Body of pancreas (tissue), 4 donors: ENCODE data around the gene JSRP1. TPM values are rescaled to one million over a fixed set of nuclear protein-coding genes. Genes with fewer than 3 reads are reported as not detected.
"Not testable (repeated sequence)": the region's sequence is repeated elsewhere in the genome, so short reads cannot be mapped to it uniquely, and the experiment has no call there.

Experiments used
- ATAC-seq: fragments of 150-250 bp; one replicate; pipeline ENCODE4 v1.9.1; 2016
- DNase-seq, 4 donors: peaks; one replicate each; pipeline ENCODE4 v3.0.0-alpha.2; 2019
- H3K27ac ChIP-seq, 4 donors: fragments of 200-600 bp; sonication (generic); 1 replicate in 3 of 4; 2 replicates in 1 of 4; pipeline versions ENCODE4 v1.5.1 to v1.6.1; 2016 to 2019; ENCODE audit warnings: mild to moderate bottlenecking in 1 of 4, mixed read lengths in 1 of 4, moderate library complexity in 1 of 4
- H3K27me3 ChIP-seq, 2 donors: fragments of 200-600 bp; sonication (generic); one replicate each; pipeline ENCODE4 v1.6.0; 2016; ENCODE audit warnings: mild to moderate bottlenecking in 1 of 2
- H3K36me3 ChIP-seq, 2 donors: fragments of 200-600 bp; sonication (generic); replicated peaks in 1 of 2; 2 replicates each; pipeline ENCODE4 v1.5.1; 2016; ENCODE audit warnings: low read depth in 2 of 2; ENCODE audit not compliant: insufficient read depth in 1 of 2
- H3K4me1 ChIP-seq: fragments of 200-600 bp; sonication (generic); one replicate; pipeline ENCODE4 v1.6.0; 2016
- H3K4me3 ChIP-seq, 2 donors: fragments of 200-600 bp; sonication (generic); 1 replicate in 1 of 2; 2 replicates in 1 of 2; pipeline ENCODE4 v1.5.1; 2016 to 2019
- H3K9me3 ChIP-seq, 3 donors: fragments of 200-600 bp; sonication (generic); 1 replicate in 2 of 3; 2 replicates in 1 of 3; pipeline ENCODE4 v1.5.1; 2016
- POLR2A ChIP-seq, 3 donors: fragments of 450-650 bp; IDR thresholded peaks; one replicate each; pipeline ENCODE4 v1.6.1; 2016; ENCODE audit warnings: antibody characterized with exemption in 3 of 3, mild to moderate bottlenecking in 2 of 3
- WGBS, 2 donors: methylation state at CpG; one replicate each; pipeline ENCODE4 v1.1.5; 2017; 5-methylcytosine and 5-hydroxymethylcytosine counted together
- intact Hi-C: fragments of 100-400 bp; cut with DNase I; formaldehyde crosslinking; loops from one replicate; pipeline ENCODE4 v1.15.1; 2023
- total RNA-seq, 2 donors: library from RNA; depleted of rRNA; stranded (reverse); fragments of >200 nt; gene quantifications; one replicate each; pipeline ENCODE4 v1.1.0, GENCODE V29; 2016
- TF ChIP-seq, protein P1 (sequence below), 7 experiments: fragments of 450-650 bp in 4 of 7; fragments of 200-600 bp in 3 of 7; sonication (generic) in 3 of 7; IDR thresholded peaks; one replicate each; pipeline ENCODE4 v1.5.1; 2016 to 2019; ENCODE audit warnings: antibody characterized with exemption in 7 of 7

The JSRP1 gene
- total RNA-seq, 2 donors from 2014 or later, result not detected

DNA sequence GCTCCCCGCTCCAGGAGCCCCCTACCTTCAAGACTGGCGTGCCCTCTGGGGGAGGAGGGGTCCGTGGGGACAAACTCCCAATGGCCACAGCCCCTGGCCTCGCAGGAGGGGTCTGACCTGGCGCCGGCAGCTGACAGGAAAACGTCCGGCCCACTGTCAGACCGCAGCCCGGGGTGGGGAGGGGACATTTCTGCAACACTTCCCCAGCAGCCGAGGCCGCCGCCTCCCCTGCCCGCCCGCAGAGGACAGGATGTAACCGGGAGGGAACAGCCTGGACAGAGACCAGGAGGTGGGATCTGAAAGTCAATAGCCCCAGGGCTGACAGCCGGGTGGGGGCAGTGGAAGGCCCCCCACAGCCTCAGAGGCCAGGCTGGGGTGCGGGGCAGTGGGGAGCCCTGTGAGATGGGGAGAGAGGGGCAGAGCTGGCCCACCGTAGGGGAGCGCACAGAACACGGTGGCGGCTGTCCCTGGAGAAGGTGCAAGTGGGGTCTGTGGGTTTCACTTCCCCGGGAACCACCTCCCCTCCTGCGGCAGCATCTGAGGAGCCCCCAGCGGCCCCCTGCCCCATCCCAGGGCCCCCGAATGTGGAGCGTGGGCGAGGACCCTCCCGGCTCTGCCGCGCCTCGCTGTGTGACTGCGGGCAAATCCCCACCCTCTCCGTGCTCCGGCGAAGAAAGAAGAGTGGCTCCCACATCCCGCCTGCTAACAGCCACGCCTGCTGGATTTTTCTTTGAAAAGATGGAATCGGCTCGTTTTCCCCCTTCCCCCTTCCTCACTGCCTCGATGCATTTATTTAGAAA is 26.0 kb upstream of the JSRP1 start, which contains the start of gene PEAK3:
PEAK3 (minus strand) TSS at position 114 of the 800 bp plus-strand sequence. CDS start 1,244 bp downstream, outside the sequence.
- Histone ChIP-seq H3K36me3 (no peaks in the 10 kb centered on the region), H3K9me3 (no peaks in the 10 kb centered on the region), H3K27ac (peak within 1 kb of the TSS in 1 of 4 donors; percentile 59), H3K27me3 (no peaks in the 10 kb centered on the region), H3K4me3 (no peak within 1 kb of the TSS), H3K4me1 (peaks cover 13% of the 10 kb centered on the region)
- peak in 1 of 3 donors; percentile 37 for TF ChIP-seq POLR2A (IDR thresholded peaks at IDR 0.05)
- TF ChIP-seq, protein P1, sequence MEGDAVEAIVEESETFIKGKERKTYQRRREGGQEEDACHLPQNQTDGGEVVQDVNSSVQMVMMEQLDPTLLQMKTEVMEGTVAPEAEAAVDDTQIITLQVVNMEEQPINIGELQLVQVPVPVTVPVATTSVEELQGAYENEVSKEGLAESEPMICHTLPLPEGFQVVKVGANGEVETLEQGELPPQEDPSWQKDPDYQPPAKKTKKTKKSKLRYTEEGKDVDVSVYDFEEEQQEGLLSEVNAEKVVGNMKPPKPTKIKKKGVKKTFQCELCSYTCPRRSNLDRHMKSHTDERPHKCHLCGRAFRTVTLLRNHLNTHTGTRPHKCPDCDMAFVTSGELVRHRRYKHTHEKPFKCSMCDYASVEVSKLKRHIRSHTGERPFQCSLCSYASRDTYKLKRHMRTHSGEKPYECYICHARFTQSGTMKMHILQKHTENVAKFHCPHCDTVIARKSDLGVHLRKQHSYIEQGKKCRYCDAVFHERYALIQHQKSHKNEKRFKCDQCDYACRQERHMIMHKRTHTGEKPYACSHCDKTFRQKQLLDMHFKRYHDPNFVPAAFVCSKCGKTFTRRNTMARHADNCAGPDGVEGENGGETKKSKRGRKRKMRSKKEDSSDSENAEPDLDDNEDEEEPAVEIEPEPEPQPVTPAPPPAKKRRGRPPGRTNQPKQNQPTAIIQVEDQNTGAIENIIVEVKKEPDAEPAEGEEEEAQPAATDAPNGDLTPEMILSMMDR (IDR thresholded peaks at IDR 0.05), result no peak
- 32 to 47% methylated on average over 21 to 40 of the region's 41 CpGs for WGBS, 2 donors
- peak; percentile 25 for ATAC-seq
- intact Hi-C loops, result no loop called here
- DNase-seq, result peak; percentile 31 to 78 (median 54)

DNA sequence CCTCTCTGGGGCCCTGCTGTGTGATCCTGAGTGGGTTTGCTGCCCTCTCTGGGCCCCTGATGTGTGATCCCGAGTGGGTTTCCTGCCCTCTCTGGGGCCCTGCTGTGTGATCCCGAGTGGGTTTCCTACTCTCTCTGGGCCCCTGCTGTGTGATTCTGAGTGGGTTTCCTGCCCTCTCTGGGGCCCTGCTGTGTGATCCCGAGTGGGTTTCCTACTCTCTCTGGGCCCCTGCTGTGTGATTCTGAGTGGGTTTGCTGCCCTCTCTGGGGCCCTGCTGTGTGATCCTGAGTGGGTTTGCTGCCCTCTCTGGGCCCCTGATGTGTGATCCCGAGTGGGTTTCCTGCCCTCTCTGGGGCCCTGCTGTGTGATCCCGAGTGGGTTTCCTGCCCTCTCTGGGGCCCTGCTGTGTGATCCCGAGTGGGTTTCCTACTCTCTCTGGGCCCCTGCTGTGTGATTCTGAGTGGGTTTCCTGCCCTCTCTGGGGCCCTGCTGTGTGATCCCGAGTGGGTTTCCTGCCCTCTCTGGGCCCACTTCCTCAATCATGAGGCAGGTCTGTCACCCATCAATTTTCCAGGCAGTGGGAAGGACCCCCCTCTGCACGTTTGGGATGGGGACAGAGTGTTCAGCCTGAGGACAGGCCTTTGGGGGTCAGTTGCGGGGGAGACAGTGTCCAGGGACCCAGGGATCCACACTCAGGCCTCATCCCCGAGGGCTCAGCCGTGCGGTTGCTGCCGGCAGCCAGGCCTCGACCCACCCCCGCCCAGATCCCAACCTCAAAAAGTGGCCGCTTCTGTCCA is 25.2 kb upstream of the JSRP1 start:
- H3K27me3 ChIP-seq, H3K4me3 ChIP-seq, H3K36me3 ChIP-seq, intact Hi-C loops, H3K9me3 ChIP-seq, DNase-seq: not testable (repeated sequence)
- peak overlapping the region in 1 of 4 donors; percentile 59 for H3K27ac ChIP-seq
- WGBS, 2 donors, result 31% methylated on average over 16 of the region's 16 CpGs; no CpG with 5 or more reads in 1 of the 2 donors
- peaks cover 13% of the 10 kb centered on the region for H3K4me1 ChIP-seq
- peak; percentile 16 for ATAC-seq

DNA sequence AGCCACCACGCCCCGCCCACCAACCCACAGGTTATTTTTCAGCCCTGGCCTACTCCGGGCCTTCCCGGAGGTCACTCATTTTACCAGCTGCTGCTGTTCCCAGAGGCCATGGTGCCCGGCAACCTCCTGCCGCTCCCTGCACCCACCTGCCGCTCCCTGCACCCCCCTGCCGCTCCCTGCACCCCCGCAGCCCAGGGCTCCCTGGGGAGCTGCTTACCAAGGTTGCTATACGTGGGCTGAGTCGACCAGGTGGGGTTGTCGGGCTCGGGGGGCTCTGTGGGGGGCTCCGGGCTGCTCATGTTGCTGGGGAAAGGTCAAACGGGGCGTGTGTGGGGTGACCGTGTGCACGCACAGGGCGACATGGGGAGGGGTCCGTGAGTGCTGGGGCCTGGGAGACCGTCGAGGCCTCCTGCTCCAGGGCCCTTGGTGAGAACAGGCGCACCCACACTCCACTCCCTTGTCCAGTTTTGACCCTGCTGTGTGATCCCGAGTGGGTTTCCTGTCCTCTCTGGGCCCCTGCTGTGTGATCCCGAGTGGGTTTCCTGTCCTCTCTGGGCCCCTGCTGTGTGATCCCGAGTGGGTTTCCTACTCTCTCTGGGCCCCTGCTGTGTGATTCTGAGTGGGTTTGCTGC is 24.5 kb upstream of the JSRP1 start:
- intact Hi-C loops, result no loop called here
- Histone ChIP-seq H3K9me3 (no peaks in the 10 kb centered on the region), H3K27me3 (no peaks in the 10 kb centered on the region), H3K4me1 (peaks cover 13% of the 10 kb centered on the region), H3K4me3 (no peak overlapping the region), H3K27ac (no peak overlapping the region), H3K36me3 (no peaks in the 10 kb centered on the region)
- 48 to 62% methylated on average over 22 to 25 of the region's 26 CpGs for WGBS, 2 donors
- TF ChIP-seq, protein P1 (IDR thresholded peaks at IDR 0.05), result no peak
- TF ChIP-seq POLR2A (IDR thresholded peaks at IDR 0.05), result no peak
- ATAC-seq, result peak; percentile 59
- peak; percentile 60 to 82 (median 76) for DNase-seq

DNA sequence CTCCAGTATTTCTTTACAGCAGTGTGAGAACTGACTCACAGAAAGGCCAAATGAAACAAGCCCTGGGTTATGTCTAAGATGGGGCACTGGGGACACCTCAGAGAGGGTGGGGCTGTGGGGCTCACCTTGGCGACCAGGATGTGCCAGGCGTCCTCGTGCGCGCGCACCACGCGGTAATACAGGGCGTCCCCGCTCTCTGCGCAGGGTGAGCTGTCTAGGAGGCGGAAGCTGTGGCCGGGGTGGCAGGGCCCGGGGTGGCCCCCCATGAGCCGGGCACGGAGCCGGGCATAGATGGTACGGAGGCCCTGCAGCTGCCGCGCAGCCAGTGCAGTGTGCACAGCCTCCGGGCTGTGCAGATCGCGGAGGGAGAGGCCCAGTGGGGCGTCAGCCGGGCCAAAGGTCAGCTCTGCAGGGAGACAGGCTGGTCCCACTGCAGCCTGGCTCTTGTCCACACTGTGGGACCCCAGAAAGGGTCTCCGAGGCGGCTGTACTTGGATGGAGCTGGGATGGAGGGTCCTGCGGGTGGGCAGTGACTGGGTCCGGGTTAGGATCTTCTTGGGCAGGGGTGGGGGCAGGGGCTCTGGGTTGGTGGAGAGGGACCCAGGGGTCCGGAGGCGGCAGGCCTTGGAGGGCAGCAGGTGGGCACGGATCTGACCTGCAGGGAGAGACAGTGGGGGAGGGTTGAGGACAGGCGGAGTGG is 22.4 kb upstream of the JSRP1 start:
- 80 to 83% methylated on average over 11 to 33 of the region's 33 CpGs for WGBS, 2 donors
- H3K27ac ChIP-seq, result no peak overlapping the region
- H3K9me3 ChIP-seq, result no peaks in the 10 kb centered on the region
- H3K4me3 ChIP-seq, result no peak overlapping the region
- H3K27me3 ChIP-seq, result no peaks in the 10 kb centered on the region
- H3K4me1 ChIP-seq, result peaks cover 29% of the 10 kb centered on the region
- intact Hi-C loops, result no loop called here
- no peak for DNase-seq
- H3K36me3 ChIP-seq, result no peaks in the 10 kb centered on the region
- ATAC-seq, result no peak
- TF ChIP-seq, protein P1 (IDR thresholded peaks at IDR 0.05), result no peak
- TF ChIP-seq POLR2A (IDR thresholded peaks at IDR 0.05), result no peak
